Stimulated activated CD8-positive, alpha-beta memory T cell treated with anti-CD3 and anti-CD28 coated beads, Interleukin-15, amount 100 ng/mL, for 24 hours (primary cell): ENCODE data around the gene PIBF1.
"Not testable (repeated sequence)": the region's sequence is repeated elsewhere in the genome, so short reads cannot be mapped to it uniquely, and the experiment has no call there.

ENCODE experiments used
- DNase-seq: peaks from one replicate; pipeline ENCODE4 v3.0.0-alpha.2; 2020; ENCODE audit warnings: low read depth

Gene PIBF1

GRCh38 chr13:72781451-72782439, at the start of gene PIBF1, which contains the start of gene DIS3:
TSS of gene PIBF1 (plus strand) at chr13:72782133. CDS start at chr13:72783470, 1,337 bp downstream.
TSS of gene DIS3 (minus strand) at chr13:72781900. CDS start at chr13:72781832, 68 bp downstream.
- peak; percentile 83 for DNase-seq

- DNase-seq, result no peak
These were observed 44.9 kb upstream of the PIBF1 start for GRCh38 chr13:72737033-72737432.

GRCh38 chr13:72740015-72740414, 41.9 kb upstream of the PIBF1 start:
- no peak for DNase-seq

GRCh38 chr13:72745260-72745659, 36.7 kb upstream of the PIBF1 start:
- DNase-seq, result no peak

GRCh38 chr13:72751220-72751619, 30.7 kb upstream of the PIBF1 start:
- no peak for DNase-seq

- no peak for DNase-seq
These were observed 27.8 kb upstream of the PIBF1 start for GRCh38 chr13:72754111-72754510.

GRCh38 chr13:72757792-72758535, 24.0 kb upstream of the PIBF1 start:
- DNase-seq, result no peak

- no peak for DNase-seq
These were observed 21.7 kb upstream of the PIBF1 start for GRCh38 chr13:72760189-72760588.

GRCh38 chr13:72763411-72763810, 18.5 kb upstream of the PIBF1 start:
- no peak for DNase-seq

GRCh38 chr13:72774019-72774418, 7.9 kb upstream of the PIBF1 start:
- no peak for DNase-seq

- DNase-seq, result no peak
These were observed 784 bp downstream of the PIBF1 start for GRCh38 chr13:72782717-72783116.

- DNase-seq, result not testable (repeated sequence)
These were observed 2.7 kb downstream of the PIBF1 start for GRCh38 chr13:72784679-72785078.

GRCh38 chr13:72788831-72789230, 6.9 kb downstream of the PIBF1 start:
- DNase-seq, result no peak

GRCh38 chr13:72792640-72793039, 10.7 kb downstream of the PIBF1 start:
- DNase-seq, result no peak

- DNase-seq, result no peak
These were observed 16.9 kb downstream of the PIBF1 start for GRCh38 chr13:72798817-72799216.

- no peak for DNase-seq
These were observed 22.4 kb downstream of the PIBF1 start for GRCh38 chr13:72804301-72804700.

- no peak for DNase-seq
These were observed 23.9 kb downstream of the PIBF1 start for GRCh38 chr13:72805676-72806346.

GRCh38 chr13:72806514-72806913, 24.6 kb downstream of the PIBF1 start:
- DNase-seq, result not testable (repeated sequence)

GRCh38 chr13:72808917-72809500, 27.1 kb downstream of the PIBF1 start:
- DNase-seq, result no peak

GRCh38 chr13:72820156-72820897, 38.4 kb downstream of the PIBF1 start:
- DNase-seq, result no peak

- no peak for DNase-seq
These were observed 39.0 kb downstream of the PIBF1 start for GRCh38 chr13:72820898-72821279.
